KMS-11 (cell line): ENCODE results near the gene ATRN.

ENCODE experiments used
- H2AFZ ChIP-seq: fragments of 200-600 bp; sonication (generic); 2 replicates; pipeline ENCODE4 v1.6.1; 2016; ENCODE audit warnings: antibody characterized with exemption, mixed run types, low read depth
- H3K27ac ChIP-seq: fragments of 200-600 bp; sonication (generic); 2 replicates; pipeline ENCODE4 v1.6.1; 2016; ENCODE audit warnings: mild to moderate bottlenecking, mixed run types
- H3K27me3 ChIP-seq: fragments of 200-600 bp; sonication (generic); 2 replicates; pipeline ENCODE4 v1.6.1; 2017; ENCODE audit warnings: mild to moderate bottlenecking, low read depth, mixed run types, moderate library complexity; ENCODE audit not compliant: insufficient read depth
- H3K36me3 ChIP-seq: fragments of 200-600 bp; sonication (generic); 2 replicates; pipeline ENCODE4 v1.6.1; 2017; ENCODE audit warnings: mild to moderate bottlenecking, mixed run types; ENCODE audit not compliant: insufficient read depth
- H3K4me1 ChIP-seq: fragments of 200-600 bp; sonication (generic); 2 replicates; pipeline ENCODE4 v1.6.1; 2016; ENCODE audit warnings: mild to moderate bottlenecking, low read depth, mixed run types; ENCODE audit not compliant: poor library complexity, severe bottlenecking
- H3K4me2 ChIP-seq: fragments of 200-600 bp; sonication (generic); 2 replicates; pipeline ENCODE4 v1.7.0; 2016; ENCODE audit warnings: mild to moderate bottlenecking, mixed run types
- H3K4me3 ChIP-seq: fragments of 200-600 bp; sonication (generic); IDR thresholded peaks from 2 replicates; pipeline ENCODE4 v1.6.1; 2017; ENCODE audit warnings: low read depth, low read length, mixed read lengths; ENCODE audit not compliant: insufficient read depth
- H3K79me2 ChIP-seq: fragments of 200-600 bp; sonication (generic); 2 replicates; pipeline ENCODE4 v1.6.1; 2016; ENCODE audit warnings: low read depth, mixed run types; ENCODE audit not compliant: insufficient read depth
- H3K9ac ChIP-seq: fragments of 200-600 bp; sonication (generic); 2 replicates; pipeline ENCODE4 v1.6.1; 2016; ENCODE audit warnings: mild to moderate bottlenecking, mixed run types
- H4K20me1 ChIP-seq: fragments of 200-600 bp; sonication (generic); 2 replicates; pipeline ENCODE4 v1.6.1; 2016; ENCODE audit warnings: mild to moderate bottlenecking, mixed run types; ENCODE audit not compliant: insufficient read depth
- CTCF ChIP-seq: fragments of 200-600 bp; sonication (generic); conservative IDR thresholded peaks from 2 replicates; pipeline ENCODE4 v1.6.1; 2017; ENCODE audit warnings: low read depth, mild to moderate bottlenecking, antibody characterized with exemption, low read length, moderate library complexity, mixed read lengths

The ATRN gene

GRCh38 chr20:3543901-3544507 is 73.2 kb downstream of the ATRN start:
- H3K4me2 ChIP-seq: no peak overlapping the region
- TF ChIP-seq CTCF: no peak
- no peak overlapping the region for H3K9ac ChIP-seq

GRCh38 chr20:3545401-3545925 is 74.6 kb downstream of the ATRN start:
- Histone ChIP-seq H3K4me1 (no peaks in the 10 kb centered on the region), H2AFZ (no peak overlapping the region), H3K36me3 (no peaks in the 10 kb centered on the region), H3K79me2 (no peaks in the 10 kb centered on the region), H3K4me2 (no peak overlapping the region), H3K9ac (no peak overlapping the region), H3K27me3 (no peaks in the 10 kb centered on the region), H3K4me3 (no peak overlapping the region), H3K27ac (no peak overlapping the region), H4K20me1 (no peaks in the 10 kb centered on the region)
- no peak for TF ChIP-seq CTCF

More at GRCh38 chr20:3543901-3544507, 73.2 kb downstream of the ATRN start:
- H3K27ac ChIP-seq: no peak overlapping the region
- H3K4me3 ChIP-seq: no peak overlapping the region
- H4K20me1 ChIP-seq: no peaks in the 10 kb centered on the region
- no peaks in the 10 kb centered on the region for H3K4me1 ChIP-seq
- H3K27me3 ChIP-seq: no peaks in the 10 kb centered on the region
- no peaks in the 10 kb centered on the region for H3K36me3 ChIP-seq
- no peaks in the 10 kb centered on the region for H3K79me2 ChIP-seq
- H2AFZ ChIP-seq: no peak overlapping the region

- Histone ChIP-seq H3K9ac (no peak overlapping the region), H3K36me3 (no peaks in the 10 kb centered on the region), H3K27ac (no peak overlapping the region), H3K79me2 (no peaks in the 10 kb centered on the region), H3K4me2 (no peak overlapping the region), H3K27me3 (no peaks in the 10 kb centered on the region), H3K4me1 (no peaks in the 10 kb centered on the region), H3K4me3 (no peak overlapping the region), H2AFZ (no peak overlapping the region), H4K20me1 (no peaks in the 10 kb centered on the region)
- no peak for TF ChIP-seq CTCF
Observed at GRCh38 chr20:3547906-3548305, 77.1 kb downstream of the ATRN start.

GRCh38 chr20:3550837-3551236 is 80.0 kb downstream of the ATRN start:
- no peak for TF ChIP-seq CTCF
- H3K79me2 ChIP-seq: no peaks in the 10 kb centered on the region
- no peaks in the 10 kb centered on the region for H4K20me1 ChIP-seq
- H2AFZ ChIP-seq: no peak overlapping the region
- no peak overlapping the region for H3K4me3 ChIP-seq
- no peaks in the 10 kb centered on the region for H3K27me3 ChIP-seq
- H3K36me3 ChIP-seq: no peaks in the 10 kb centered on the region
- no peak overlapping the region for H3K9ac ChIP-seq
- no peak overlapping the region for H3K4me2 ChIP-seq
- no peak overlapping the region for H3K27ac ChIP-seq
- peaks cover 6% of the 10 kb centered on the region for H3K4me1 ChIP-seq
